T-helper 17 cell (primary cell): Measurements from ENCODE around the gene SLC46A3. TPM values are rescaled to one million over a fixed set of nuclear protein-coding genes. Genes with fewer than 3 reads are reported as not detected.
A peak's percentile ranks its signal among the peaks of the same experiment; 100 is the strongest.

Experiments
- ATAC-seq: fragments of 150-1000 bp; cut with Tn5 transposase; 2 replicates; pipeline ENCODE4 v1.10.0; 2021; ENCODE audit warnings: mild to moderate bottlenecking, moderate library complexity
- DNase-seq, 3 donors: peaks; one replicate each; pipeline versions ENCODE4 v3.0.0 to v3.0.0-alpha.2; 2020 to 2021
- H3K9me3 ChIP-seq: one replicate; pipeline ENCODE4 v1.7.0; 2013; ENCODE audit warnings: low read length, mild to moderate bottlenecking; ENCODE audit not compliant: control insufficient read depth, poor library complexity, severe bottlenecking
- H3K27ac Mint-ChIP-seq: one replicate; pipeline ENCODE4 v1.8.0; 2022; ENCODE audit warnings: mild to moderate bottlenecking, moderate library complexity, mixed read lengths
- H3K27me3 Mint-ChIP-seq: one replicate; pipeline ENCODE4 v1.8.0; 2022; ENCODE audit warnings: mixed read lengths
- H3K36me3 Mint-ChIP-seq: one replicate; pipeline ENCODE4 v1.8.0; 2022; ENCODE audit warnings: low read depth, mixed read lengths
- H3K4me1 Mint-ChIP-seq: one replicate; pipeline ENCODE4 v1.8.0; 2022; ENCODE audit warnings: mild to moderate bottlenecking, mixed read lengths
- H3K4me3 Mint-ChIP-seq: one replicate; pipeline ENCODE4 v1.8.0; 2022; ENCODE audit warnings: mild to moderate bottlenecking, moderate library complexity, mixed read lengths
- total RNA-seq, 4 donors: library from RNA in 2 of 4; stranded (reverse) in 2 of 4; gene quantifications; one replicate each; pipeline ENCODE4 v1.2.3 and lab custom pipeline; 2022 to 2026

The SLC46A3 gene
- total RNA-seq, 2 donors from 2014 or later, result 10.8 to 11.7 TPM

DNA sequence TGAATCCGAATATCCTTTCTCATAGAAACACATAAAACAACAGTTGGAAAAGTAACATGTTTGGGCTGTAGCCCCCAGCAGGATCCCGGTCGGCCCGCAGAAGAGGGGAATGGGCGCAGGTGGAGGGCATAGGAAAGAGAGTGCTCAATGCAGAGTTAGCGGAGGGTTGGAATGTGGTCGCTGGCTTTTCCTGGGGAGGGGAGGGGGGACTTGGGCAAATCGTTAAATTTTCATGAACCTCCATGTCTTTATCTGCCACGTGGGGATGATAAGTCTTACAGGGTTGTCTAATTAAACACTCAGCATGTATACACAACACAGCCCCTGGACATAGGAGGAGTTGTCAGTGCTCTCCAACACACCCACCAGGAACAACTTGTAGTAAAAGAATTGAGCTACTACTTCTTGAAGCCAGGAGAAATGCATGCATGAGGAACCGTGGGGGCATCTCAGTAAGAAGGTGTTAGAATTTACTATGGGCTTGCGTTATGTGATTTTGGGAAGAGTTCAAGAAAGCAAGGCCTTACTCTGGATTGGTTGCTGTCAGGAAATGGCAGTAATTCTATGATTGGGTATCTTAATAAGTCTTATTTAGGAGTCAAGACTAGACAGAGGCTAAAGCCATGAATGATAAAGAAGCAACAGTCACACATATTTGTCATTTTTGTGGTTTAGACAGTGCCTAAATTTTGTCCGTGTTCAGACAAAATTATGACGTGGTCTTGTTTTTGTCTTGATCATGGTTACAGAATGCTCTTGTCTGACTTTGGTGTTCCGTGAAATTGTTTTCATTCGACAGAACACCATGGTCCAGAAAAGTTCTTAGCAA, 671 bp upstream of the SLC46A3 start:
- no peak for DNase-seq

DNA sequence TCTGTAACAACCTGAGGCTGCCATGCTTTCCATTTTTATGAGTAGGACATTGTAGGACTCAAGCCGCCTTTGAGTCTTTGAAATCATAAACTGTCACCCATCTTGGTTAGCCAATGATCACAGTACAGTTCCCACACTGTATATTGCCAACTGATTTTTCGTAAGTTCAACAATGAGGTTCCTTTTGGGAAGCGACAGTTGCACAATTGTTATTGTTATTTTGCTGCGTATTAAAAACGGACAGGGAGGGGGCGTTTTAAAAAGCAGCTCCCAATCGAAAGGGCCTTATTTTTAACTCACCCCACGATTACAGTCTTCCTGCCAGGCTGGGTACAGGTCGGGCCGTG, 601 bp downstream of the SLC46A3 start:
- ATAC-seq (peak; percentile 45), DNase-seq (no peak)
- no peaks in the 10 kb centered on the region for H3K9me3 ChIP-seq
- peaks cover 21% of the 10 kb centered on the region for H3K4me1 Mint-ChIP-seq
- H3K4me3 Mint-ChIP-seq, result peak overlapping the region; percentile 98
- H3K27ac Mint-ChIP-seq, result peak overlapping the region; percentile 92
- no peaks in the 10 kb centered on the region for H3K36me3 Mint-ChIP-seq
- H3K27me3 Mint-ChIP-seq, result no peaks in the 10 kb centered on the region

More for the DNA sequence above, 671 bp upstream of the SLC46A3 start:
- no peaks in the 10 kb centered on the region for H3K9me3 ChIP-seq
- Mint-ChIP-seq H3K27ac (peak overlapping the region; percentile 92), H3K4me1 (peaks cover 21% of the 10 kb centered on the region), H3K4me3 (peak overlapping the region; percentile 98), H3K36me3 (peaks cover under 1% of the 10 kb centered on the region), H3K27me3 (peaks cover 9% of the 10 kb centered on the region)
- no peak for ATAC-seq

DNA sequence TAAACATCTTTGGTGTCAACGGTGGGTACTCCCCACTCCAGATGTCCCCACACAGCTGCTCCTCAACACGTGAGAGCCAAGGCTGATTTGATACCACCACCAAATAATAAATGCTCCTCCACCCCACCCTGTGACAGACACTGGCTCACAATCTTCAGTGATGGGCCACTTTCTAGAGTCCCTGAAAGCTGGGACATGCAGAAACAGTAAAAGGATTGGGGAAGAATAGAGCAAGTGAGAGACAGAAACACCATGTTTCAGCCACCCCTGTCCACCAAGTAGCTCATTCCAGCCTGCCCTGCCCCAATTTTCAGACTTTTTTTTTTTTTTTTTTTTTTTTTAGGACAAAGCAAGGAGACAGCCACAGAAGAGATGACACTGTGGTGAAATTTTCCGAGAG, 1.6 kb downstream of the SLC46A3 start:
- H3K4me1 Mint-ChIP-seq, result peaks cover 21% of the 10 kb centered on the region
- H3K36me3 Mint-ChIP-seq, result no peaks in the 10 kb centered on the region
- H3K9me3 ChIP-seq, result no peaks in the 10 kb centered on the region
- ATAC-seq, result no peak
- peak overlapping the region; percentile 92 for H3K27ac Mint-ChIP-seq
- DNase-seq, result no peak
- no peaks in the 10 kb centered on the region for H3K27me3 Mint-ChIP-seq
- H3K4me3 Mint-ChIP-seq, result peak overlapping the region; percentile 66

DNA sequence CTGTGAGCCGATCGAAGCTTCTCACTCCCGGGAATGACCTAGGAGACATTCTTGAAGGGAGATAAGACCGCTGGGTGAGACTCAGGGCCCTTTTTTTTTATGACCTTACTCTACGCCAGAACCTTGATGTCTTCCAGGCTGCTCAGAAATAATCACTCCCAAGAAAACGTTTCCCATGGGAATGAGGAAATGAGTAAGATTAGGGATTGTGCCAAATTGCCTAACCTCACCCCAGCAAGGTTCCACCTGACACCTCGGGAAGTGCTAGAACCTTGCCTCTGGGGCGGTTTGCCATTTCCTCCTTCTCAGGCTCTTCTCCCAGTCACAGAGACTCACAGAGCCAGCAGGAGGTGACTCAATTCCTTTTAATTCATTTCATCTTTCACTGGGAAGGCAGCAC, 2.3 kb downstream of the SLC46A3 start:
- ATAC-seq (no peak), DNase-seq (no peak)
- H3K27me3 Mint-ChIP-seq, result no peaks in the 10 kb centered on the region
- no peaks in the 10 kb centered on the region for H3K9me3 ChIP-seq
- H3K4me3 Mint-ChIP-seq, result peak overlapping the region; percentile 66
- H3K4me1 Mint-ChIP-seq, result peaks cover 21% of the 10 kb centered on the region
- no peak overlapping the region for H3K27ac Mint-ChIP-seq
- no peaks in the 10 kb centered on the region for H3K36me3 Mint-ChIP-seq

DNA sequence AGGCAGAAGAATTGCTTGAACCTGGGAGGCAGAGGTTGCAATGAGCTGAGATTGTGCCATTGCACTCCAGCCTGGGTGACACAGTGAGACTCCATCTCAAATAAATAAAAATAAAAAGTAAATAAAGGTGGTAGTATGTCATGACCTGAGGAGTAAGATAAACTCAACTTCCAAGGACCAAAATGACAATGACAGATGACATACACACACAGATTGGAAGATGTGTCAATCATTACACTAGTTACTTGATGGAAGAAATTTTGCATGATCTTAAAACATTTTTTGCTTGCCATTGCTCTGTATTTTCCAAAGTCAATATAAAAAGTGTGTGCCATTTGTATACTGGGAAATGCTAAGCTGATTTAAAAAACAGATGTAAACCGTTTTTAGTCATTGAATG, 4.1 kb downstream of the SLC46A3 start:
- H3K4me3 Mint-ChIP-seq, result no peak overlapping the region
- H3K4me1 Mint-ChIP-seq, result peaks cover 21% of the 10 kb centered on the region
- H3K36me3 Mint-ChIP-seq, result peaks cover 2% of the 10 kb centered on the region
- no peaks in the 10 kb centered on the region for H3K27me3 Mint-ChIP-seq
- peak overlapping the region; percentile 75 for H3K27ac Mint-ChIP-seq
- ATAC-seq, result no peak
- no peaks in the 10 kb centered on the region for H3K9me3 ChIP-seq
- no peak for DNase-seq

DNA sequence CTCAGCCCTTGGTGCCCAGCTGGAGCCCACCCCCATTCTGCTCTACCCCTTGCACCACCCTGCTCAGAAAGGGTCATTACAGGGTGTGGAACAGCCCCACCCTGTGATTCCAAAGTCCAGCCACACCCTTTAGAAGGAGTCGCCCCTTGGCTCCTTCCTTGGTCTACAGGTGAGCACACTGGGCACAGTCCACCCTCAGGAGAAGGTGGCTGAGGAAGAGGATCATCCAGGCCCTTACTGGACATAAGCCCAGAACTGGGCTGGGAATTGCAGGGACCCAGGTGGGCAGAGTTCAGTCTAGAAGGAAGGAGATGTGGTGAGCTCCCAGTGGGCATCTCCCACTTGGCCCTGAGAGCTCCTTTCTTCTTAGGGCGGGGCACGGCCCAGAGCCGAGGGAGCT, 8.6 kb downstream of the SLC46A3 start:
- Mint-ChIP-seq H3K4me3 (no peak overlapping the region), H3K27ac (no peak overlapping the region), H3K4me1 (peaks cover 2% of the 10 kb centered on the region), H3K27me3 (no peaks in the 10 kb centered on the region), H3K36me3 (peaks cover 2% of the 10 kb centered on the region)
- ATAC-seq (no peak), DNase-seq (no peak)
- no peaks in the 10 kb centered on the region for H3K9me3 ChIP-seq

DNA sequence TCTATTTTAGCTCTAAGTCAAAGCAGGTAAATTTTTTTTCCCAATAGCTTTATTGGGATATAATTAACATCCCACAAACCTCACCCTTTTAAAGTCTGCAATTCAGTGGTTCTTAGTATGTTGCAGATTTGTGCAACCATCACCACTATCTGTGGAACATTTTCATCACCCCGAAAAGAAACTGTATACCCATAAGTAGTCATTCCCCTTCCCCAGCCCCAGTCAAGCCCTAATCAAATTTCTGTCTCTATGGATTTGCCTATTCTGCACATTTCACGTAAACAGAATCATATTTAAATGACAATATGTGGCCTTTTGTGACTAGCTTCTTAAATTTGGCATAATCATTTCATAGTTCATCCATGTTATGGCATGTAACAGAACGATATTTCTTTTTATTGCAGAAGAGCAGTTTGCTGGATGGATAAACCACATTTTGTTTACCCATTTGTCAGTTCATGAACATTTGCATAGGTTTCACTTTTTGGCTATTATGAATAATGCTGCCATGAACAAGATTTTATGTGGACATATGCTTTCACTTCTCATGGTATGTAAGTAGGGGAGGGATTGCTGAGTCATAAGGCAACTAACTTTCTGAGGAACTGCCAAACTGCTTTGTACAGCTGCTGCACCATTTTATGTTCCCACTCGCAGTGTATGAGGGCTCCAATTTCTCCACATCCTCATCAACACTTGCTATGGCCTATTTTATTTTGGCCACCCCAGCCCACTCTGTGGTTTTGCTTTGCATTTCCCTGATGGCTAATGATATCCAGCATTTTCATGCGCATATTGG, 10.9 kb downstream of the SLC46A3 start:
- Mint-ChIP-seq H3K4me3 (no peak overlapping the region), H3K4me1 (no peaks in the 10 kb centered on the region), H3K36me3 (peaks cover 8% of the 10 kb centered on the region), H3K27me3 (no peaks in the 10 kb centered on the region), H3K27ac (no peak overlapping the region)
- DNase-seq, result no peak
- ATAC-seq, result no peak
- no peaks in the 10 kb centered on the region for H3K9me3 ChIP-seq

DNA sequence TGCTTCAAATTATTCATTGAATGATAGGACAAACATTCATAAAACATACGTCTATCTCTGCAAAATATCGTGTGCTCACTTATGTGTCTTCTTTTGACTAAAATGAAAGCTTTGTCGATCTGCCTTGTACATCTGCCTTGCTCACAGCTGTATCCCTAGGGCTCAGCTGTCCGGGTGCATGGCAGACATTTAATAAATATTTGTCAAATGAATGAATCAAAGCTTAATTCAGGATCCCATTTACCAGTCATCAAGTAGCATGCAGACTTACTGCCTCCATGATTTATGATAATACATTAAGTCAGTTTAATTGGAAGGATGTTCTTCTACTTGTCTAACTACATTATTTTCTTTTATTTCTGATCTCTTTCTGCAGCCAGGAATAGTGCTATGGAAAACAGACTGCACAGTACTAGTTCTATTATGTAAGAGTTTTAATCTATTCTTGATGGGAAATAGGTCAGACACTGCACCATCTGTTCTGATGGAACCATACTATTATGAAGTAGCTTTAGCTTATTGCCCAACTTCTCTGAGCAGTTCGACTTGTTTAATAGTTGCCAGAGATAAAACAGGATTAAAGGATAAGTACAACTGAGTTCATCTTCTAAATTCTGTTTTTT, 13.2 kb downstream of the SLC46A3 start:
- DNase-seq (no peak), ATAC-seq (no peak)
- H3K36me3 Mint-ChIP-seq, result peaks cover 8% of the 10 kb centered on the region
- H3K9me3 ChIP-seq, result no peaks in the 10 kb centered on the region
- no peak overlapping the region for H3K4me3 Mint-ChIP-seq
- H3K27me3 Mint-ChIP-seq, result no peaks in the 10 kb centered on the region
- H3K4me1 Mint-ChIP-seq, result no peaks in the 10 kb centered on the region
- no peak overlapping the region for H3K27ac Mint-ChIP-seq

DNA sequence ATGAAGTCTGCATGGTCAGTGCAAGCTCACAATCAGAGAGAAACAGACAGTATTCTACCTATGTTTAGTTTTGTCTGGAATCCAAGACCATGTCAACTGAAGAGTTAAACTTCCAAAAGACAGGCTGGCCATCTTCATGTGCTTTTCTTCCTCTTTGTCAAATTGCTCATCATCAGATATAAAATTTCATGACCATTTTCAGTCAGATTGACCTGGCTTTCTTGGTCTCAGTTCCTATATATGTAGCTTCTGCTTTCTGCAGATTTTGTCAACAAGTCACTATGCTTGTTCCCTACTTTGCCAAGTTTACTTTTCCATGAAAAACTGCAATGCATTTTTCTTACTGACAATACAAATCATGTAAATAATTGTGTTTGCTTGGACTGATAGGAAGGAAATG, 13.9 kb downstream of the SLC46A3 start:
- no peak overlapping the region for H3K4me3 Mint-ChIP-seq
- H3K4me1 Mint-ChIP-seq, result no peaks in the 10 kb centered on the region
- DNase-seq, result no peak
- H3K27ac Mint-ChIP-seq, result no peak overlapping the region
- no peak for ATAC-seq
- H3K27me3 Mint-ChIP-seq, result no peaks in the 10 kb centered on the region
- H3K9me3 ChIP-seq, result no peaks in the 10 kb centered on the region
- peaks cover 10% of the 10 kb centered on the region for H3K36me3 Mint-ChIP-seq

DNA sequence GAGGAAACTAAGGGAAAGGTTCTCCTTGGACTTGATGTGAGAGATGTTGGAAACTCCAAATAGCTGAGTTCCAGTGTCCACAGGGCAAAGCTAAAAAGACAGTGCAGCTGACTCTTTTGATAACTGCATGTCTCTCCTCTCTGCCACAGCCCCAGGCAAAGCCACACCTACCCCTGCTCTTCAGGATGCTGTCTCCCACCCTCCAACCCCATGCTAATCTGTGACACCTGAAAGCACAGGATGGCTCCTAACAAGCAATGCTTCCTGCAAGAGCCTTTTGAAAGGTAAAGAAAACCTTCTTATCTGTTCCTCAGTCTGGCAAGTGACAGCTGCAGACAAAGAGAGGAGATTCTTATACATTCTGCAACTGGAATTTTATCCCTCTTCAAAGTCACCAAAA, 14.5 kb downstream of the SLC46A3 start:
- H3K4me1 Mint-ChIP-seq, result no peaks in the 10 kb centered on the region
- H3K27ac Mint-ChIP-seq, result no peak overlapping the region
- peaks cover 12% of the 10 kb centered on the region for H3K36me3 Mint-ChIP-seq

DNA sequence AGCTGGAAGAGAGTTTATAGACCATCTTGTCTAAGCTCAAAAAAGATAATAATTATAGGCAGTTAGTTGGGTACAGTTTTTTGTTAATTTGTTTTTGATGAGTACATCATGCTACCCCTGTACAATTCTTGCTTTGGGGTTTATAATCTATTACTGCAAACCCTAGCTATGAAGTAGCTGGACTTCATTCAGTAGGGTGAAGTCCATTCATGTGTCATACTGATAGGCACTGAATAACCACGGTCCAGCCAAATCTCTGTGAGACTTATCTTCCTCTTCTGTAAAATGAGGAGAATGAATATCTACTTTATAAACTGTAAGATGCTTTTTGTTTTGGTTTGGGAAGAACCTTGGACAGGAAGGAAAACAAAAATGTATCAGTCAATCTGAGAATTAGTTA, 19.5 kb downstream of the SLC46A3 start:
- Mint-ChIP-seq H3K27me3 (no peaks in the 10 kb centered on the region), H3K27ac (no peak overlapping the region), H3K4me1 (no peaks in the 10 kb centered on the region), H3K4me3 (no peak overlapping the region), H3K36me3 (peaks cover 15% of the 10 kb centered on the region)
- no peak for DNase-seq
- no peak for ATAC-seq
- H3K9me3 ChIP-seq, result no peaks in the 10 kb centered on the region

More for the DNA sequence above, 14.5 kb downstream of the SLC46A3 start:
- H3K4me3 Mint-ChIP-seq, result no peak overlapping the region
- H3K27me3 Mint-ChIP-seq, result no peaks in the 10 kb centered on the region
- no peaks in the 10 kb centered on the region for H3K9me3 ChIP-seq
- no peak for ATAC-seq
- DNase-seq, result no peak

DNA sequence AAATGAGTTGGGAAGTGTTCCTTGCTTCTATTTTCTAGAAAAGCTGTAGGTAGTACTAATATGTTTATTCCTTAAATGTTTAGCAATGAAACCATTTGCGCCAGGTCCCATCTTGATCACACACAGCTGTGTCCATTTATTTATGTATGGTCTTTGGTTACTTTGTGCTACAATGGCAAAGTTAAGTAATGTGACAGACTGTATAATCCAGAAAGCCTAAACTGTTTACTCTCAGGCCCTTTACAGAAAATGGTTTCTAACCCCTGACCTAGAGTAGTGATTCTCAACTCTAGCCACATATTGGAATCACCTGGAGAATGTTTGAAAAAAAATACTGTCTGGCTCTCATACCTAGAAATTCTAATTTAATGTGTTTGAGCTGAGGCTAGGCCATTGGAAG, 21.3 kb downstream of the SLC46A3 start:
- Mint-ChIP-seq H3K36me3 (peaks cover 10% of the 10 kb centered on the region), H3K4me3 (no peak overlapping the region), H3K27ac (no peak overlapping the region), H3K4me1 (no peaks in the 10 kb centered on the region), H3K27me3 (no peaks in the 10 kb centered on the region)
- no peak for DNase-seq
- ATAC-seq, result no peak
- H3K9me3 ChIP-seq, result no peaks in the 10 kb centered on the region
